Liver (tissue), 3 donors: ENCODE measurements around the gene RASEF.

Experiments used
- ATF3 ChIP-seq: IDR thresholded peaks from 2 replicates; pipeline ENCODE4 v1.6.1; 2016; ENCODE audit warnings: antibody characterized with exemption
- CTCF ChIP-seq: fragments of 150-350 bp; IDR thresholded peaks from 2 replicates; pipeline ENCODE4 v1.5.1; 2017; ENCODE audit warnings: improper control_type of control experiment, low read depth, low read length; ENCODE audit not compliant: missing input control
- MAX ChIP-seq: IDR thresholded peaks from 2 replicates; pipeline ENCODE4 v1.6.1; 2016; ENCODE audit warnings: antibody characterized with exemption
- RAD21 ChIP-seq, 2 donors: IDR thresholded peaks; 2 replicates each; pipeline ENCODE4 v1.6.1; 2016; ENCODE audit warnings: antibody characterized with exemption in 2 of 2, mild to moderate bottlenecking in 2 of 2
- TAF1 ChIP-seq: conservative IDR thresholded peaks from 2 replicates; pipeline ENCODE4 v1.6.1; 2016; ENCODE audit warnings: antibody characterized with exemption, mild to moderate bottlenecking
- YY1 ChIP-seq: IDR thresholded peaks from 2 replicates; pipeline ENCODE4 v1.6.1; 2016; ENCODE audit warnings: antibody characterized with exemption, mild to moderate bottlenecking
- donor health status: healthy.
- donor health status: healthy.

GRCh38 chr9:82989929-82990328 lies 73.0 kb downstream of the RASEF start:
- TF ChIP-seq MAX (no peak), RAD21 (IDR thresholded peaks at IDR 0.05) (no peak), ATF3 (no peak), CTCF (no peak), TAF1 (no peak), YY1 (no peak)
